ENCODE measurements around the gene GALNT12.

- TF ChIP-seq, protein P1, sequence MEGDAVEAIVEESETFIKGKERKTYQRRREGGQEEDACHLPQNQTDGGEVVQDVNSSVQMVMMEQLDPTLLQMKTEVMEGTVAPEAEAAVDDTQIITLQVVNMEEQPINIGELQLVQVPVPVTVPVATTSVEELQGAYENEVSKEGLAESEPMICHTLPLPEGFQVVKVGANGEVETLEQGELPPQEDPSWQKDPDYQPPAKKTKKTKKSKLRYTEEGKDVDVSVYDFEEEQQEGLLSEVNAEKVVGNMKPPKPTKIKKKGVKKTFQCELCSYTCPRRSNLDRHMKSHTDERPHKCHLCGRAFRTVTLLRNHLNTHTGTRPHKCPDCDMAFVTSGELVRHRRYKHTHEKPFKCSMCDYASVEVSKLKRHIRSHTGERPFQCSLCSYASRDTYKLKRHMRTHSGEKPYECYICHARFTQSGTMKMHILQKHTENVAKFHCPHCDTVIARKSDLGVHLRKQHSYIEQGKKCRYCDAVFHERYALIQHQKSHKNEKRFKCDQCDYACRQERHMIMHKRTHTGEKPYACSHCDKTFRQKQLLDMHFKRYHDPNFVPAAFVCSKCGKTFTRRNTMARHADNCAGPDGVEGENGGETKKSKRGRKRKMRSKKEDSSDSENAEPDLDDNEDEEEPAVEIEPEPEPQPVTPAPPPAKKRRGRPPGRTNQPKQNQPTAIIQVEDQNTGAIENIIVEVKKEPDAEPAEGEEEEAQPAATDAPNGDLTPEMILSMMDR (conservative IDR thresholded peaks at IDR 0.05; ENCODE audit: low read depth, low read length) = no peak
- TF ChIP-seq EZH2phosphoT487 (IDR thresholded peaks at IDR 0.05; ENCODE audit: borderline replicate concordance, low read length) = no peak
- TF ChIP-seq EZH2 (IDR thresholded peaks at IDR 0.05; ENCODE audit: low read length, unreplicated experiment) = no peak
Observed at GRCh38 chr9:98783518-98784226, 23.8 kb upstream of the GALNT12 start.
